Colonic mucosa (tissue), 4 donors: ENCODE results near the gene ERCC8. TPM values are rescaled to one million over a fixed set of nuclear protein-coding genes. Genes with fewer than 3 reads are reported as not detected.
"Not testable (repeated sequence)": the region's sequence is repeated elsewhere in the genome, so short reads cannot be mapped to it uniquely, and the experiment has no call there.

Experiments used
- DNase-seq: peaks from one replicate; pipeline ENCODE4 v3.0.0-alpha.2; 2020
- H3K27ac ChIP-seq: fragments of 200-600 bp; one replicate; pipeline ENCODE4 v1.8.0; 2021
- H3K27me3 ChIP-seq: fragments of 200-600 bp; one replicate; pipeline ENCODE4 v1.8.0; 2021
- H3K36me3 ChIP-seq: fragments of 200-600 bp; one replicate; pipeline ENCODE4 v1.8.0; 2021
- H3K4me1 ChIP-seq: fragments of 200-600 bp; one replicate; pipeline ENCODE4 v1.8.0; 2021; ENCODE audit warnings: mild to moderate bottlenecking
- H3K4me3 ChIP-seq: fragments of 200-600 bp; one replicate; pipeline ENCODE4 v1.8.0; 2021
- H3K9ac ChIP-seq, 2 donors: one replicate each; pipeline ENCODE4 v1.7.0; 2013; ENCODE audit warnings: control low read depth in 2 of 2, low read depth in 2 of 2, low read length in 2 of 2
- H3K9me3 ChIP-seq: fragments of 200-600 bp; one replicate; pipeline ENCODE4 v1.8.0; 2021
- intact Hi-C: fragments of 100-400 bp; cut with DNase I; formaldehyde crosslinking; loops from one replicate; pipeline ENCODE4 v1.14.1; 2022
- total RNA-seq, 2 donors: library from RNA; stranded (reverse); fragmentation: NEBNext Ultra II Directional in 1 of 2; extraction: Animal tissue kit (Norgen Biotek cat#: 25700) in 1 of 2; gene quantifications; one replicate each; pipeline ENCODE4 v1.2.1, GENCODE V29; 2021
- TF ChIP-seq, protein P1 (sequence below): fragments of 200-600 bp; IDR thresholded peaks from one replicate; pipeline ENCODE4 v1.8.0; 2022; ENCODE audit warnings: antibody characterized with exemption, mild to moderate bottlenecking
- donor health status: healthy.
- donor health status: DM: no; HTN: no; CAD: no.
- donor health status: DM: no; HTN: no; CAD: no.

Gene ERCC8
- total RNA-seq, 2 donors from 2014 or later, result 9.0 to 9.8 TPM

DNA sequence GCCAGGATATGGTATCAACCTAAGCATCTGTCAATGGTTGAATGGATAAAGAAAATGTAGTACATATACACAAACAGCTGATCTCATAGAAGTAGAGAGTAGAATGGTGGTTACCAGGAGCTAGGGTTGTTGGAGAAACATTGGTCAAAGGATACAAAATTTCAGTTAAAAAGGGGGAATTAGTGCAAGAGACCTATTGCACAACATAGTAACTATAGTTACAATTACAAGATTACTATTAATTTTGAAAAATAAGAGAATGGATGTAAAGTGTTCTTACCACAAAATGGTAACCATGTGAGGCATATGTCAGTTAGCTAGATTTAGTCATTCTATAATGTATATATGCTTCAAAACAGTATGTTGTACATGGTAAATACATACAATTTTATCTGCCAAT, 72.0 kb downstream of the ERCC8 start:
- Histone ChIP-seq H3K36me3 (no peaks in the 10 kb centered on the region), H3K9me3 (no peaks in the 10 kb centered on the region), H3K27ac (no peak overlapping the region), H3K4me3 (no peak overlapping the region), H3K27me3 (no peaks in the 10 kb centered on the region), H3K9ac (no peak overlapping the region), H3K4me1 (no peaks in the 10 kb centered on the region)
- TF ChIP-seq, protein P1, sequence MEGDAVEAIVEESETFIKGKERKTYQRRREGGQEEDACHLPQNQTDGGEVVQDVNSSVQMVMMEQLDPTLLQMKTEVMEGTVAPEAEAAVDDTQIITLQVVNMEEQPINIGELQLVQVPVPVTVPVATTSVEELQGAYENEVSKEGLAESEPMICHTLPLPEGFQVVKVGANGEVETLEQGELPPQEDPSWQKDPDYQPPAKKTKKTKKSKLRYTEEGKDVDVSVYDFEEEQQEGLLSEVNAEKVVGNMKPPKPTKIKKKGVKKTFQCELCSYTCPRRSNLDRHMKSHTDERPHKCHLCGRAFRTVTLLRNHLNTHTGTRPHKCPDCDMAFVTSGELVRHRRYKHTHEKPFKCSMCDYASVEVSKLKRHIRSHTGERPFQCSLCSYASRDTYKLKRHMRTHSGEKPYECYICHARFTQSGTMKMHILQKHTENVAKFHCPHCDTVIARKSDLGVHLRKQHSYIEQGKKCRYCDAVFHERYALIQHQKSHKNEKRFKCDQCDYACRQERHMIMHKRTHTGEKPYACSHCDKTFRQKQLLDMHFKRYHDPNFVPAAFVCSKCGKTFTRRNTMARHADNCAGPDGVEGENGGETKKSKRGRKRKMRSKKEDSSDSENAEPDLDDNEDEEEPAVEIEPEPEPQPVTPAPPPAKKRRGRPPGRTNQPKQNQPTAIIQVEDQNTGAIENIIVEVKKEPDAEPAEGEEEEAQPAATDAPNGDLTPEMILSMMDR, result no peak
- intact Hi-C loops, result no loop called here
- DNase-seq, result no peak

DNA sequence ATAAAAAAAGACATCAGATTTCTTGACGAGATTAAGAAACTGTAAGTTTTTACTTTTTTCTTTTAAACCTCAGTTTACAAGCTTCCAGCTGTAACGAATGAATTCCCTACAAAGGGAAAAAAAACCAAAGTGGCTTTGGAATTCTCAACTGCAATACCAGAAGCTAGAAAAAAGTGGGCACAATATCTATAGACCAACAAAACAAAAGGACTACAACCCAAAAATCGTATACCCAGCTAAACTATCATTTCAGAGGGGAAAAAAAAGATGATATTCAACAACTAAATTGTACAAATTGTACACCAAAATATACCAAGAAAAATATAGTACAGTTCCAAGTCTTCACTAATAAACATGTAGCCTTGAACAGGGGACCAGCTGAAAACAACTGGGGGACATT, 74.0 kb downstream of the ERCC8 start:
- Histone ChIP-seq H3K27me3 (no peaks in the 10 kb centered on the region), H3K27ac (no peak overlapping the region), H3K4me1 (no peaks in the 10 kb centered on the region), H3K4me3 (no peak overlapping the region), H3K9me3 (no peaks in the 10 kb centered on the region), H3K36me3 (no peaks in the 10 kb centered on the region), H3K9ac (no peak overlapping the region)
- intact Hi-C loops, result no loop called here
- DNase-seq, result no peak
- TF ChIP-seq, protein P1, result no peak

DNA sequence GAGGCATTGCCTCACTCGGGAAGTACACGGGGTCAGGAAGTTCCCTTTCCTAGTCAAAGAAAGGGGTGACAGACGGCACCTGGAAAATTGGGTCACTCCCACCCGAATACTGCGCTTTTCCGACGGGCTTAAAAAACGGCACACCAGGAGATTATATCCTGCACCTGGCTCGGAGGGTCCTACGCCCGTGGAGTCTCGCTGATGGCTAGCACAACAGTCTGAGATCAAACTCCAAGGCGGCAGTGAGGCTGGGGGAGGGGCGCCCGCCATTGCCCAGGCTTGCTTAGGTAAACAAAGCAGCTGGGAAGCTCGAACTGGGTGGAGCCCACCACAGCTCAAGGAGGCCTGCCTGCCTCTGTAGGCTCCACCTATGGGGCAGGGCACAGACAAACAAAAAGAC, 84.3 kb downstream of the ERCC8 start:
- DNase-seq, H3K9me3 ChIP-seq, intact Hi-C loops, H3K27me3 ChIP-seq, H3K27ac ChIP-seq, H3K4me3 ChIP-seq, H3K4me1 ChIP-seq, H3K9ac ChIP-seq, H3K36me3 ChIP-seq: not testable (repeated sequence)

DNA sequence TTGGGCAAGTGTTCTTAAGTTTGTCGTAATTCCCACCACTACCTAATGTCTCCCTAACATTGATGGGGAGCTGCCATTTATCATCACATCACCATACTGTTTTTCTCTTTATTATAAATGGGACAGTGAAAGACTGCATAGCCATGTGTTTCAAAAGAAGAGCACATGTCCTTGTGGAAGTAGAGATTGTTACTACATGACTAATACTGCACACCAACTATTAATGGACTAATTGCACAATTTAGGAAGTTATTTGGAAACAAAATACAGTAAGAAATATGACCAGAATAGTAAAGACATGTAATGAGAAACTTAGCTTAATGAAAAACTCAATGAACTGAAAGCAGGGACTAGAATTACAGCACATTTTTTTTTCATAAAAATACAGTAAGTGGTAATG, 88.8 kb downstream of the ERCC8 start:
- no peaks in the 10 kb centered on the region for H3K36me3 ChIP-seq
- no peak overlapping the region for H3K4me3 ChIP-seq
- no peak overlapping the region for H3K9ac ChIP-seq
- H3K9me3 ChIP-seq, result no peaks in the 10 kb centered on the region
- H3K4me1 ChIP-seq, result no peaks in the 10 kb centered on the region
- H3K27ac ChIP-seq, result no peak overlapping the region
- no peak for DNase-seq
- intact Hi-C loops, result no loop called here
- no peaks in the 10 kb centered on the region for H3K27me3 ChIP-seq
- TF ChIP-seq, protein P1, result no peak

DNA sequence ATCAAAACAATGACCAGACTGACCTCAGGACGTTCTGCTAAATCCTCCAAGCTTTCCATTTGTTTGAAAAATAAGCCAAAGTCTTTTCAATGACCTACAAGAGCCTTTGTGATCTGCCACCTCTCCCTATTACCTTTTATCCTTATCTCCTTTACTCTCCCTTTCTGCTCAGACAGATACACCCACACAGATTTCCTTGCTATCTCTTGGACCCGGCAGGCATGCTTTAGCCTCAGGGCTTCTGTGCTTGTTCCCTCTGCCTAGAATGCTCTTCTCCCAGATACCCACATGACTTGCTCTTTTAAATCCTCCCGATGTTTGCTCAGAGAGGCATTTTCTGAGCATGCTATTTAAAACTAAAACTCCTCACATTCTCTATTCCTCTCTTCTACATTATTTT, 91.9 kb downstream of the ERCC8 start:
- intact Hi-C loops, result no loop called here
- no peaks in the 10 kb centered on the region for H3K27me3 ChIP-seq
- H3K27ac ChIP-seq, result no peak overlapping the region
- no peaks in the 10 kb centered on the region for H3K9me3 ChIP-seq
- no peaks in the 10 kb centered on the region for H3K36me3 ChIP-seq
- H3K9ac ChIP-seq, result no peak overlapping the region
- DNase-seq, result no peak
- TF ChIP-seq, protein P1, result no peak
- no peak overlapping the region for H3K4me3 ChIP-seq
- no peaks in the 10 kb centered on the region for H3K4me1 ChIP-seq

DNA sequence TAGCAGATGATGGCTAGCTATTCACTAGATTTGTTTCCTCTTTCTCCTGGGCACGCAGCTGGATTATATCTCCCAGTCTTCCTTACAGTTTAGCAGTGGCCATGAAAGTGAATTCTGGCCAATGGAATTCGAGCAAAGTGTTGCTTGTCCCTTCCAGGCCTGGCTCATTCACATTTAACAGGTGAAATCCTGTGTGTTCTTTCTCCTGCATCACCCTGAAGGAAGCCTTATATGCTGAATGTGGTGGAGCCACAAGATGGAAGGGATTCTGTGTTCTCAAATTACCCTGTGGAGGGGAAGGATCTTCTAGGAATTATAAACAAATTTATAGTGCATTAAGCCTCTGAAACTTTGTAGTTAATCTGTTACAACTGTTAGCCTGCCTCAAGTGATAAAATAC, 92.6 kb downstream of the ERCC8 start:
- H3K4me1 ChIP-seq, result no peaks in the 10 kb centered on the region
- intact Hi-C loops, result no loop called here
- H3K9me3 ChIP-seq, result no peaks in the 10 kb centered on the region
- no peak overlapping the region for H3K9ac ChIP-seq
- H3K4me3 ChIP-seq, result no peak overlapping the region
- TF ChIP-seq, protein P1, result no peak
- no peak for DNase-seq
- H3K36me3 ChIP-seq, result no peaks in the 10 kb centered on the region
- H3K27me3 ChIP-seq, result no peaks in the 10 kb centered on the region
- no peak overlapping the region for H3K27ac ChIP-seq
